H1 (cell line): ENCODE results near the gene MAPT. TPM values are rescaled to one million over a fixed set of nuclear protein-coding genes. Genes with fewer than 3 reads are reported as not detected.

Experiments used
- CTCF ChIA-PET: fragments of 300-600 bp; sonication (Branson Sonifier 250); formaldehyde crosslinking; loops from one replicate; lab custom pipeline; 2021; ENCODE audit not compliant: partially characterized antibody; lab: Charles Lee
- POLR2A ChIA-PET: fragments of 300-600 bp; sonication (Branson Sonifier 250); formaldehyde crosslinking; loops from one replicate; lab custom pipeline; 2021; ENCODE audit warnings: inconsistent platforms; ENCODE audit not compliant: partially characterized antibody; lab: Charles Lee
- DNase-seq, 2 experiments: peaks; one replicate each; pipeline versions ENCODE4 v3.0.0 to v3.0.0-alpha.2; 2010 to 2022; ENCODE audit warnings: low spot score in 2 of 2, low read depth in 1 of 2, mixed read lengths in 1 of 2
- FAIRE-seq: peaks from 2 replicates; lab custom pipeline; 2011; peaks lifted over from hg19 to GRCh38; lab: Jason Lieb, UNC
- H2AFZ ChIP-seq: 2 replicates; pipeline ENCODE4 v1.8.1; 2012; ENCODE audit warnings: low read length, inconsistent platforms
- H2AK5ac ChIP-seq: 2 replicates; pipeline ENCODE4 v1.6.1; 2013; ENCODE audit warnings: low read depth, low read length
- H2BK120ac ChIP-seq: replicated peaks from 2 replicates; pipeline ENCODE3; 2013; ENCODE audit warnings: low read depth, low read length, inconsistent platforms
- H2BK12ac ChIP-seq: 2 replicates; pipeline ENCODE4 v1.6.1; 2013; ENCODE audit warnings: low read depth, low read length
- H2BK15ac ChIP-seq: 2 replicates; pipeline ENCODE4 v1.6.1; 2013; ENCODE audit warnings: low read length
- H2BK20ac ChIP-seq: 2 replicates; pipeline ENCODE4 v1.6.1; 2013; ENCODE audit warnings: low read length
- H2BK5ac ChIP-seq: 2 replicates; pipeline ENCODE4 v1.6.1; 2013; ENCODE audit warnings: low read depth, low read length
- H3K14ac ChIP-seq: 2 replicates; pipeline ENCODE4 v1.6.1; 2013; ENCODE audit warnings: inconsistent platforms; ENCODE audit not compliant: insufficient read length
- H3K18ac ChIP-seq: 2 replicates; pipeline ENCODE4 v1.6.1; 2013; ENCODE audit warnings: low read length; ENCODE audit errors: extremely low read depth
- H3K23ac ChIP-seq: 2 replicates; pipeline ENCODE4 v1.6.1; 2013; ENCODE audit warnings: inconsistent platforms; ENCODE audit not compliant: insufficient read length
- H3K23me2 ChIP-seq: 2 replicates; pipeline ENCODE4 v1.6.1; 2013; ENCODE audit warnings: low read depth, low read length
- H3K27ac ChIP-seq: 2 replicates; pipeline ENCODE4 v1.6.1; 2011; ENCODE audit warnings: low read depth, low read length, inconsistent platforms
- H3K27me3 ChIP-seq, 4 experiments: replicated peaks in 1 of 4; 1 replicate in 1 of 4; 2 replicates in 3 of 4; pipeline versions ENCODE4 v1.6.1 to v1.8.1; 2011 to 2013; ENCODE audit warnings: low read length in 3 of 4, mild to moderate bottlenecking in 3 of 4, inconsistent platforms in 2 of 4, mixed read lengths in 2 of 4, moderate library complexity in 1 of 4; ENCODE audit not compliant: control insufficient read depth in 3 of 4, insufficient read depth in 3 of 4; ENCODE audit errors: extremely low read depth in 1 of 4
- H3K36me3 ChIP-seq, 4 experiments: 2 replicates each; pipeline versions ENCODE4 v1.6.1 to v1.8.1; 2011 to 2013; ENCODE audit warnings: mild to moderate bottlenecking in 4 of 4, low read length in 3 of 4, moderate library complexity in 2 of 4, control low read depth in 1 of 4, inconsistent platforms in 1 of 4; ENCODE audit not compliant: insufficient read depth in 4 of 4, control insufficient read depth in 2 of 4
- H3K4ac ChIP-seq: replicated peaks from 2 replicates; pipeline ENCODE3; 2013; ENCODE audit warnings: low read length, low read depth, mixed read lengths, inconsistent platforms; ENCODE audit not compliant: insufficient read length
- H3K4me1 ChIP-seq, 4 experiments: replicated peaks in 1 of 4; 1 replicate in 1 of 4; 2 replicates in 3 of 4; pipeline versions ENCODE4 v1.6.1 to v1.8.1; 2011 to 2013; ENCODE audit warnings: low read length in 3 of 4, inconsistent platforms in 2 of 4, mixed read lengths in 1 of 4; ENCODE audit not compliant: insufficient read depth in 4 of 4, control insufficient read depth in 3 of 4
- H3K4me2 ChIP-seq, 2 experiments: 2 replicates each; pipeline versions ENCODE4 v1.6.1 to v1.8.1; 2011 to 2013; ENCODE audit warnings: low read depth in 2 of 2, low read length in 2 of 2, control low read depth in 1 of 2, inconsistent platforms in 1 of 2, mild to moderate bottlenecking in 1 of 2; ENCODE audit not compliant: insufficient read depth in 1 of 2
- H3K4me3 ChIP-seq, 4 experiments: fragments of 200-600, 300-600 bp in 1 of 4; sonication (generic), shearing (Covaris generic), sonication (Bioruptor Twin) in 1 of 4; 2 replicates each; pipeline versions ENCODE4 v1.5.1 to v1.8.1; 2011 to 2016; ENCODE audit warnings: low read length in 4 of 4, low read depth in 3 of 4, control low read depth in 2 of 4, inconsistent platforms in 2 of 4, mild to moderate bottlenecking in 2 of 4, mixed read lengths in 1 of 4, moderate library complexity in 1 of 4; ENCODE audit not compliant: insufficient read depth in 2 of 4; ENCODE audit errors: extremely low read depth in 1 of 4
- H3K56ac ChIP-seq: replicated peaks from 2 replicates; pipeline ENCODE3; 2013; ENCODE audit warnings: low read depth, mild to moderate bottlenecking, mixed read lengths, low read length, inconsistent platforms; ENCODE audit not compliant: insufficient read length
- H3K79me1 ChIP-seq: 2 replicates; pipeline ENCODE4 v1.6.1; 2013; ENCODE audit warnings: low read depth, low read length, control low read depth
- H3K79me2 ChIP-seq, 2 experiments: 2 replicates each; pipeline versions ENCODE4 v1.6.1 to v1.8.1; 2012 to 2013; ENCODE audit warnings: low read length in 2 of 2, mild to moderate bottlenecking in 2 of 2, inconsistent platforms in 1 of 2; ENCODE audit not compliant: insufficient read depth in 2 of 2, control insufficient read depth in 1 of 2
- H3K9ac ChIP-seq, 4 experiments: replicated peaks in 1 of 4; 1 replicate in 1 of 4; 2 replicates in 3 of 4; pipeline versions ENCODE4 v1.6.1 to v1.8.1; 2011 to 2013; ENCODE audit warnings: low read depth in 3 of 4, low read length in 3 of 4, control low read depth in 2 of 4, mild to moderate bottlenecking in 2 of 4, moderate library complexity in 2 of 4, inconsistent platforms in 1 of 4; ENCODE audit errors: extremely low read depth in 1 of 4
- H3K9me3 ChIP-seq, 2 experiments: 2 replicates each; pipeline versions ENCODE4 v1.6.1 to v1.8.1; 2012 to 2013; ENCODE audit warnings: mild to moderate bottlenecking in 2 of 2, moderate library complexity in 2 of 2, control low read depth in 1 of 2, inconsistent platforms in 1 of 2, low read depth in 1 of 2, low read length in 1 of 2, mixed read lengths in 1 of 2; ENCODE audit not compliant: insufficient read depth in 2 of 2
- H4K20me1 ChIP-seq, 2 experiments: replicated peaks in 1 of 2; 2 replicates each; pipeline versions ENCODE3 to v1.8.1; 2011 to 2013; ENCODE audit warnings: inconsistent platforms in 2 of 2, low read length in 2 of 2, mild to moderate bottlenecking in 1 of 2; ENCODE audit not compliant: insufficient read depth in 2 of 2, control insufficient read depth in 1 of 2
- H4K5ac ChIP-seq: 2 replicates; pipeline ENCODE4 v1.6.1; 2013; ENCODE audit warnings: low read length, low read depth, mixed read lengths, inconsistent platforms; ENCODE audit not compliant: insufficient read length
- H4K8ac ChIP-seq: 2 replicates; pipeline ENCODE4 v1.8.0; 2013; ENCODE audit warnings: mild to moderate bottlenecking, moderate library complexity, low read length, inconsistent platforms; ENCODE audit not compliant: insufficient read depth; ENCODE audit errors: extremely low read depth
- H4K91ac ChIP-seq: replicated peaks from 2 replicates; pipeline ENCODE3; 2013; ENCODE audit warnings: low read length, mixed read lengths, inconsistent platforms; ENCODE audit not compliant: insufficient read length
- CBX8 ChIP-seq: fragments of 300-800, 300-1000 bp; sonication (generic); IDR thresholded peaks from 2 replicates; pipeline ENCODE4 v1.7.1; 2016; ENCODE audit warnings: low read depth, low read length, borderline replicate concordance
- CREB1 ChIP-seq: IDR thresholded peaks from 2 replicates; pipeline ENCODE4 v1.6.1; 2012; ENCODE audit warnings: inconsistent platforms
- EP300 ChIP-seq, 2 experiments: IDR thresholded peaks; 1 replicate in 1 of 2; 2 replicates in 1 of 2; pipeline ENCODE4 v1.6.1; 2011 to 2012; ENCODE audit warnings: low read depth in 2 of 2, low read length in 2 of 2, mild to moderate bottlenecking in 2 of 2, borderline replicate concordance in 1 of 2, inconsistent platforms in 1 of 2, moderate library complexity in 1 of 2
- FOSL1 ChIP-seq: IDR thresholded peaks from 2 replicates; pipeline ENCODE4 v1.6.1; 2011; ENCODE audit warnings: mild to moderate bottlenecking, low read depth, low read length, moderate library complexity; ENCODE audit not compliant: insufficient read depth
- HDAC2 ChIP-seq, 2 experiments: fragments of 300-600 bp in 1 of 2; sonication (generic) in 1 of 2; IDR thresholded peaks; 2 replicates each; pipeline ENCODE4 v1.6.1; 2011 to 2012; ENCODE audit warnings: low read depth in 2 of 2, low read length in 2 of 2, mild to moderate bottlenecking in 2 of 2, moderate library complexity in 2 of 2, borderline replicate concordance in 1 of 2, inconsistent platforms in 1 of 2
- KDM1A ChIP-seq: fragments of 200-600, 300-600 bp; sonication (generic); IDR thresholded peaks from 2 replicates; pipeline ENCODE4 v1.7.1; 2016; ENCODE audit warnings: mild to moderate bottlenecking, low read length, borderline replicate concordance
- KDM4A ChIP-seq: IDR thresholded peaks from one replicate; pipeline ENCODE4 v1.7.1; 2012; ENCODE audit warnings: low read depth, mild to moderate bottlenecking, moderate library complexity, low read length, inconsistent platforms; ENCODE audit not compliant: severe bottlenecking
- MAFK ChIP-seq: IDR thresholded peaks from 2 replicates; pipeline ENCODE4 v1.6.1; 2012; ENCODE audit warnings: low read depth, mild to moderate bottlenecking, improper control_type of control experiment, low read length
- NRF1 ChIP-seq: IDR thresholded peaks from 2 replicates; pipeline ENCODE4 v1.6.1; 2011; ENCODE audit warnings: mild to moderate bottlenecking, low read depth, low read length, improper control_type of control experiment
- POLR2A ChIP-seq, 2 experiments: IDR thresholded peaks; 1 replicate in 1 of 2; 2 replicates in 1 of 2; pipeline ENCODE4 v1.6.1; 2011; ENCODE audit warnings: low read depth in 2 of 2, low read length in 2 of 2, mild to moderate bottlenecking in 2 of 2; ENCODE audit errors: control extremely low read depth in 1 of 2
- RFX5 ChIP-seq: IDR thresholded peaks from 2 replicates; pipeline ENCODE4 v1.6.1; 2011; ENCODE audit warnings: low read depth, low read length, improper control_type of control experiment, borderline replicate concordance
- SIN3A ChIP-seq, 2 experiments: IDR thresholded peaks in 1 of 2; conservative IDR thresholded peaks in 1 of 2; 2 replicates each; pipeline ENCODE4 v1.6.1; 2011 to 2012; ENCODE audit warnings: low read length in 2 of 2, improper control_type of control experiment in 1 of 2, low read depth in 1 of 2, mild to moderate bottlenecking in 1 of 2
- SIX5 ChIP-seq: IDR thresholded peaks from 2 replicates; pipeline ENCODE4 v1.6.1; 2011; ENCODE audit warnings: mild to moderate bottlenecking, low read depth, low read length
- SP2 ChIP-seq: IDR thresholded peaks from 2 replicates; pipeline ENCODE4 v1.6.1; 2012; ENCODE audit warnings: mild to moderate bottlenecking, low read length, inconsistent platforms
- SP4 ChIP-seq: IDR thresholded peaks from 2 replicates; pipeline ENCODE4 v1.6.1; 2012; ENCODE audit warnings: low read length, inconsistent platforms
- WGBS, 2 experiments: shearing (Covaris generic) in 1 of 2; methylation state at CpG; one replicate each; pipeline versions ENCODE4 v1.1.6 to v1.1.7; 2013 to 2015; ENCODE audit warnings: low lambda C conversion rate in 2 of 2, mixed read lengths in 2 of 2, inconsistent platforms in 1 of 2, low coverage in 1 of 2, missing lambda C conversion rate in 1 of 2; ENCODE audit not compliant: insufficient replicate concordance in 2 of 2, insufficient coverage in 1 of 2, insufficient read length in 1 of 2; ENCODE audit errors: extremely low coverage in 1 of 2, missing lambda C conversion rate in 1 of 2; 5-methylcytosine and 5-hydroxymethylcytosine counted together
- polyA plus RNA-seq, 7 experiments: library from polyadenylated mRNA; depleted of rRNA in 3 of 7; stranded (reverse) in 5 of 7; unstranded in 2 of 7; fragments of >200 nt in 5 of 7; fragments of 200-250 nt in 2 of 7; gene quantifications; 1 replicate in 5 of 7; 2 replicates in 1 of 7; 4 replicates in 1 of 7; pipeline versions ENCODE4 v1.2.1 to v1.2.3, GENCODE V29; 2011 to 2013; ENCODE audit warnings: missing spikeins in 2 of 7, mixed read lengths in 2 of 7
- total RNA-seq: library from RNA; stranded (reverse); fragmentation: NEBNext Ultra II Directional; extraction: Animal tissue kit (Norgen Biotek cat#: 25700); gene quantifications from 2 replicates; pipeline ENCODE4 v1.2.1, GENCODE V29; 2021

MAPT gene
- total and polyA plus RNA-seq, 2 of the 8 experiments (the other 6 are each of a cell fraction or from before 2014, with no cell fraction given): 0.54 to 1.7 TPM

DNA sequence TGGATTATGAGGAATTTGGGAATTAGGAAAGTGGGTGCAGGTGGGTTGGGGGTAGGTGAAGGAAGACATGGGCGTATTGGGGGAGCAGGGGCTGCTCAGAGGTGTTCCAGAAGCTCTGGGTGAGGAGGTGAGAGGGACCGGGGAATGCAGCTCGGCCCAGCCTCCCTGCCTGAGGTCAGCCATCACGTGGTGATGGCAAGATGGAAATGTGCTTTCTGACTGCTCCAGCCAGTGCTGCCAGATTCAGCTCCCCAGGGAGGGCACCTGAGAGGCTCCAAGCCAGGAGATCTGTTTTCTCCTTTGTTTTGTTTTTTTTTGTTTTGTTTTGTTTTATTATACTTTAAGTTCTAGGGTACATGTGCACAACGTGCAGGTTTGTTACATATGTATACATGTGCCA lies 69.5 kb downstream of the MAPT start:
- Histone ChIP-seq H3K9ac (no peak overlapping the region), H3K56ac (no peak overlapping the region), H3K4ac (no peak overlapping the region), H2BK20ac (no peak overlapping the region), H3K79me1 (no peaks in the 10 kb centered on the region), H4K8ac (no peak overlapping the region), H3K23ac (no peak overlapping the region), H3K79me2 (no peaks in the 10 kb centered on the region), H3K23me2 (no peaks in the 10 kb centered on the region), H2BK15ac (no peak overlapping the region), H3K36me3 (no peaks in the 10 kb centered on the region), H2BK12ac (no peak overlapping the region), H4K91ac (no peak overlapping the region), H3K4me1 (no peaks in the 10 kb centered on the region), H3K14ac (no peak overlapping the region), H3K4me2 (no peak overlapping the region), H3K4me3 (no peak overlapping the region), H2AK5ac (no peak overlapping the region), H4K5ac (no peak overlapping the region), H3K27ac (no peak overlapping the region), H3K27me3 (peaks cover 0 to 2% (median 0%) of the 10 kb centered on the region in 4 experiments; a peak in 1 of 7 replicates), H4K20me1 (no peaks in the 10 kb centered on the region), H3K18ac (no peak overlapping the region), H3K9me3 (no peaks in the 10 kb centered on the region), H2AFZ (no peak overlapping the region), H2BK120ac (no peak overlapping the region), H2BK5ac (no peak overlapping the region)
- FAIRE-seq: no peak
- ChIA-PET CTCF (interaction anchor here (1.0 to 1.6 kb wide), 2 partner anchors 10 to 242 kb away, joined by 5 read pairs; no protein-coding TSS in a partner anchor), POLR2A (no interaction called here)
- WGBS, 2 experiments: 72% methylated on average over 4 of the region's 5 CpGs; no CpG with 5 or more reads in 1 of the 2 experiments
- DNase-seq: no peak
- TF ChIP-seq SIN3A (conservative IDR thresholded peaks at IDR 0.05 in 1 of 2, IDR thresholded peaks at IDR 0.05 in 1 of 2; ENCODE audit: low read depth in 1 of 2, low read length in 2 of 2) (no peak), CREB1 (no peak), EP300 (IDR thresholded peaks at IDR 0.05; ENCODE audit: borderline replicate concordance in 1 of 2, low read depth in 2 of 2, low read length in 2 of 2) (no peak), RFX5 (no peak), CBX8 (no peak), HDAC2 (IDR thresholded peaks at IDR 0.05; ENCODE audit: borderline replicate concordance in 1 of 2, low read depth in 2 of 2, low read length in 2 of 2) (no peak), SIX5 (no peak), NRF1 (no peak), FOSL1 (no peak), SP2 (no peak), MAFK (no peak), KDM4A (no peak), SP4 (no peak), KDM1A (no peak), POLR2A (IDR thresholded peaks at IDR 0.05; ENCODE audit: control extremely low read depth in 1 of 2, low read depth in 2 of 2, low read length in 2 of 2) (no peak)
